Neural cell (in vitro differentiated cells): ENCODE data around the gene PHLDB1. TPM values are rescaled to one million over a fixed set of nuclear protein-coding genes. Genes with fewer than 3 reads are reported as not detected.
A peak's percentile ranks its signal among the peaks of the same experiment; 100 is the strongest.

Experiments used
- H2AFZ ChIP-seq: fragments of 200-600, 300-800 bp; sonication (generic), shearing (Covaris generic); 2 replicates; pipeline ENCODE4 v1.6.0; 2014; ENCODE audit warnings: low read depth, mild to moderate bottlenecking, antibody characterized with exemption, low read length, moderate library complexity
- H3F3A ChIP-seq: fragments of 200-600 bp; shearing (Covaris generic); 2 replicates; pipeline ENCODE4 v1.6.1; 2016; ENCODE audit warnings: mild to moderate bottlenecking, moderate library complexity, mixed read lengths, antibody characterized with exemption, low read length; ENCODE audit not compliant: insufficient read depth, poor library complexity, severe bottlenecking
- H3K27ac ChIP-seq: fragments of 200-600, 300-800 bp; sonication (generic), shearing (Covaris generic); 2 replicates; pipeline ENCODE4 v1.5.1; 2014; ENCODE audit warnings: mild to moderate bottlenecking, low read length, moderate library complexity
- H3K27me3 ChIP-seq: fragments of 300-800, 200-600 bp; sonication (generic), shearing (Covaris generic); 2 replicates; pipeline ENCODE4 v1.6.0; 2014; ENCODE audit warnings: mild to moderate bottlenecking, low read depth, low read length, moderate library complexity; ENCODE audit not compliant: insufficient read depth
- H3K36me3 ChIP-seq: fragments of 300-800, 200-600 bp; sonication (generic), shearing (Covaris generic); 2 replicates; pipeline ENCODE4 v1.5.1; 2014; ENCODE audit warnings: mild to moderate bottlenecking, antibody characterized with exemption, low read length, moderate library complexity; ENCODE audit not compliant: insufficient read depth
- H3K4me2 ChIP-seq: fragments of 300-800, 200-600 bp; sonication (generic), shearing (Covaris generic); 2 replicates; pipeline ENCODE4 v1.6.0; 2014; ENCODE audit warnings: mild to moderate bottlenecking, low read length
- H3K4me3 ChIP-seq: fragments of 300-800, 200-600 bp; sonication (generic), shearing (Covaris generic); 2 replicates; pipeline ENCODE4 v1.5.1; 2014; ENCODE audit warnings: mild to moderate bottlenecking, low read length, moderate library complexity
- H3K79me2 ChIP-seq: fragments of 200-600 bp; shearing (Covaris generic); replicated peaks from 2 replicates; pipeline ENCODE4 v1.6.0; 2014; ENCODE audit warnings: mild to moderate bottlenecking, low read length, moderate library complexity; ENCODE audit not compliant: insufficient read depth
- H3K9ac ChIP-seq: fragments of 300-800, 200-600 bp; sonication (generic), shearing (Covaris generic); 2 replicates; pipeline ENCODE4 v1.6.1; 2016; ENCODE audit warnings: mild to moderate bottlenecking, low read length, mixed read lengths
- H3K9me2 ChIP-seq: fragments of 200-600 bp; shearing (Covaris generic); 2 replicates; pipeline ENCODE4 v1.6.1; 2016; ENCODE audit warnings: mild to moderate bottlenecking, low read length, mixed read lengths; ENCODE audit not compliant: insufficient read depth
- H3K9me3 ChIP-seq: fragments of 200-600, 300-800 bp; sonication (generic), shearing (Covaris generic); 2 replicates; pipeline ENCODE4 v1.6.1; 2016; ENCODE audit warnings: mild to moderate bottlenecking, mixed run types, low read length, moderate library complexity, mixed read lengths
- H4K20me1 ChIP-seq: fragments of 200-600 bp; shearing (Covaris generic); 2 replicates; pipeline ENCODE4 v1.6.1; 2016; ENCODE audit warnings: mild to moderate bottlenecking, mixed run types; ENCODE audit not compliant: insufficient read depth
- EP300 ChIP-seq: fragments of 450-650 bp; conservative IDR thresholded peaks from 2 replicates; pipeline ENCODE4 v1.6.1; 2014; ENCODE audit warnings: antibody characterized with exemption, mild to moderate bottlenecking, moderate library complexity; ENCODE audit not compliant: poor library complexity, severe bottlenecking
- EZH2 ChIP-seq: fragments of 200-600, 300-800 bp; shearing (Covaris generic), sonication (generic); IDR thresholded peaks from 2 replicates; pipeline ENCODE4 v1.6.1; 2014; ENCODE audit warnings: antibody characterized with exemption, low read length, borderline replicate concordance, mild to moderate bottlenecking; ENCODE audit not compliant: insufficient read depth, poor library complexity, severe bottlenecking
- MXI1 ChIP-seq: fragments of 450-650 bp; conservative IDR thresholded peaks from 2 replicates; pipeline ENCODE4 v1.6.1; 2014; ENCODE audit warnings: antibody characterized with exemption, mild to moderate bottlenecking; ENCODE audit not compliant: poor library complexity, severe bottlenecking
- POLR2AphosphoS5 ChIP-seq: IDR thresholded peaks from 2 replicates; pipeline ENCODE4 v1.6.1; 2012
- RAD21 ChIP-seq: fragments of 450-650 bp; conservative IDR thresholded peaks from 2 replicates; pipeline ENCODE4 v1.6.1; 2014; ENCODE audit warnings: antibody characterized with exemption, mild to moderate bottlenecking, moderate library complexity
- SMC3 ChIP-seq: fragments of 450-650 bp; conservative IDR thresholded peaks from 2 replicates; pipeline ENCODE4 v1.6.1; 2014; ENCODE audit warnings: antibody characterized with exemption, mild to moderate bottlenecking, moderate library complexity; ENCODE audit not compliant: poor library complexity
- TAF1 ChIP-seq: IDR thresholded peaks from 2 replicates; pipeline ENCODE4 v1.6.1; 2012; ENCODE audit warnings: low read depth
- polyA plus RNA-seq: library from polyadenylated mRNA; depleted of rRNA; stranded (reverse); fragments of >200 nt; gene quantifications from 2 replicates; pipeline ENCODE4 v1.2.3, GENCODE V29; 2014
- TF ChIP-seq, protein P1 (sequence below): fragments of 450-650 bp; IDR thresholded peaks from 2 replicates; pipeline ENCODE4 v1.5.1; 2014; ENCODE audit warnings: antibody characterized with exemption, mild to moderate bottlenecking, moderate library complexity; ENCODE audit not compliant: poor library complexity, severe bottlenecking
- TF ChIP-seq, protein P2 (sequence below): IDR thresholded peaks from 2 replicates; pipeline ENCODE4 v1.6.1; 2012; ENCODE audit warnings: borderline replicate concordance

PHLDB1 gene
- polyA plus RNA-seq, 1 donor from 2014 or later: 114 TPM

DNA sequence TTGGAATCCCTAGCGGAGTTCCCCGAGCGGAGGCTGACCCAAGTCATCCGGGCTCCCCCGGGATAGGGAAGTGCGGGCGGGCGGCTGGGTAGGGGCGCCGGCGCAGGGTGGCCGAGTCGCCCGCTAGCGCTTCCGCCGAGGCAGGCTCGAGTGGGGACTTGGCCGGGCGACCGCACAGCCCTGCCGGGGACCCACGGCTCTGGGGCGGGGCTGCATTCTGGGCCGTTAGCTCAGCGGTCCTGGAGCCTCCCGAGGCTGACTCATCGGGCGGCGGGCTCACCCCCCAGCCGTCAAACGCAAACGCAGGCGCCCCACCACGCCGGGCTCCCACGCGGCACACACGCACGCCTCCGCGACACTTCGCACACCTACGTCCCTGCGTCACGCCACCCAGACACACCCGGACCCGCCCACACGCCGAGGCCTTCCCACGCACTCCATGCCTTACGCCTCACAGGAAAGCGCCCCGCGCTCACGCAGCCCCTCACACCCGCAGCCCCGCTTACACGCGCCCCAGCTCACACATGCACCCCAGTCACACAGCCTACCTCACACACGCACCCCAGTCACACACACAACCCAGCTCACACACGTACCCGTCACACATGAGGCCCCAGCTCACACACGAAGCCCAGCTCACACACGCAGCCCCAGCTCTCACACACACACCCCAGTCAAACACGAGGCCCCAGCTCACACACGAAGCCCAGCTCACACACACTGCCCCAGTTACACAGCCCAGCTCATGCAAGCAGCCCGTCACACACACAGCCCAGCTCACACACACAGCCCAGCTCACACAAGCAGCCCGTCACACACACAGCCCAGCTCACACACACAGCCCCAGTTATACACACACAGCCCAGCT, 1.2 kb downstream of the PHLDB1 start:
- Histone ChIP-seq H3K27me3 (peaks cover 48% of the 10 kb centered on the region), H3K36me3 (no peaks in the 10 kb centered on the region), H3K9me3 (no peaks in the 10 kb centered on the region), H2AFZ (no peak overlapping the region), H3F3A (no peaks in the 10 kb centered on the region), H3K27ac (no peak overlapping the region), H3K4me2 (no peak overlapping the region), H3K79me2 (no peaks in the 10 kb centered on the region), H3K9ac (no peak overlapping the region), H4K20me1 (no peaks in the 10 kb centered on the region), H3K4me3 (peak overlapping the region; percentile 47), H3K9me2 (no peaks in the 10 kb centered on the region)
- TF ChIP-seq RAD21 (no peak), SMC3 (no peak), EP300 (no peak), TAF1 (no peak), EZH2 (no peak), POLR2AphosphoS5 (no peak), MXI1 (no peak)
- TF ChIP-seq, protein P1, sequence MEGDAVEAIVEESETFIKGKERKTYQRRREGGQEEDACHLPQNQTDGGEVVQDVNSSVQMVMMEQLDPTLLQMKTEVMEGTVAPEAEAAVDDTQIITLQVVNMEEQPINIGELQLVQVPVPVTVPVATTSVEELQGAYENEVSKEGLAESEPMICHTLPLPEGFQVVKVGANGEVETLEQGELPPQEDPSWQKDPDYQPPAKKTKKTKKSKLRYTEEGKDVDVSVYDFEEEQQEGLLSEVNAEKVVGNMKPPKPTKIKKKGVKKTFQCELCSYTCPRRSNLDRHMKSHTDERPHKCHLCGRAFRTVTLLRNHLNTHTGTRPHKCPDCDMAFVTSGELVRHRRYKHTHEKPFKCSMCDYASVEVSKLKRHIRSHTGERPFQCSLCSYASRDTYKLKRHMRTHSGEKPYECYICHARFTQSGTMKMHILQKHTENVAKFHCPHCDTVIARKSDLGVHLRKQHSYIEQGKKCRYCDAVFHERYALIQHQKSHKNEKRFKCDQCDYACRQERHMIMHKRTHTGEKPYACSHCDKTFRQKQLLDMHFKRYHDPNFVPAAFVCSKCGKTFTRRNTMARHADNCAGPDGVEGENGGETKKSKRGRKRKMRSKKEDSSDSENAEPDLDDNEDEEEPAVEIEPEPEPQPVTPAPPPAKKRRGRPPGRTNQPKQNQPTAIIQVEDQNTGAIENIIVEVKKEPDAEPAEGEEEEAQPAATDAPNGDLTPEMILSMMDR: no peak
- TF ChIP-seq, protein P2, sequence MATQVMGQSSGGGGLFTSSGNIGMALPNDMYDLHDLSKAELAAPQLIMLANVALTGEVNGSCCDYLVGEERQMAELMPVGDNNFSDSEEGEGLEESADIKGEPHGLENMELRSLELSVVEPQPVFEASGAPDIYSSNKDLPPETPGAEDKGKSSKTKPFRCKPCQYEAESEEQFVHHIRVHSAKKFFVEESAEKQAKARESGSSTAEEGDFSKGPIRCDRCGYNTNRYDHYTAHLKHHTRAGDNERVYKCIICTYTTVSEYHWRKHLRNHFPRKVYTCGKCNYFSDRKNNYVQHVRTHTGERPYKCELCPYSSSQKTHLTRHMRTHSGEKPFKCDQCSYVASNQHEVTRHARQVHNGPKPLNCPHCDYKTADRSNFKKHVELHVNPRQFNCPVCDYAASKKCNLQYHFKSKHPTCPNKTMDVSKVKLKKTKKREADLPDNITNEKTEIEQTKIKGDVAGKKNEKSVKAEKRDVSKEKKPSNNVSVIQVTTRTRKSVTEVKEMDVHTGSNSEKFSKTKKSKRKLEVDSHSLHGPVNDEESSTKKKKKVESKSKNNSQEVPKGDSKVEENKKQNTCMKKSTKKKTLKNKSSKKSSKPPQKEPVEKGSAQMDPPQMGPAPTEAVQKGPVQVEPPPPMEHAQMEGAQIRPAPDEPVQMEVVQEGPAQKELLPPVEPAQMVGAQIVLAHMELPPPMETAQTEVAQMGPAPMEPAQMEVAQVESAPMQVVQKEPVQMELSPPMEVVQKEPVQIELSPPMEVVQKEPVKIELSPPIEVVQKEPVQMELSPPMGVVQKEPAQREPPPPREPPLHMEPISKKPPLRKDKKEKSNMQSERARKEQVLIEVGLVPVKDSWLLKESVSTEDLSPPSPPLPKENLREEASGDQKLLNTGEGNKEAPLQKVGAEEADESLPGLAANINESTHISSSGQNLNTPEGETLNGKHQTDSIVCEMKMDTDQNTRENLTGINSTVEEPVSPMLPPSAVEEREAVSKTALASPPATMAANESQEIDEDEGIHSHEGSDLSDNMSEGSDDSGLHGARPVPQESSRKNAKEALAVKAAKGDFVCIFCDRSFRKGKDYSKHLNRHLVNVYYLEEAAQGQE: no peak

DNA sequence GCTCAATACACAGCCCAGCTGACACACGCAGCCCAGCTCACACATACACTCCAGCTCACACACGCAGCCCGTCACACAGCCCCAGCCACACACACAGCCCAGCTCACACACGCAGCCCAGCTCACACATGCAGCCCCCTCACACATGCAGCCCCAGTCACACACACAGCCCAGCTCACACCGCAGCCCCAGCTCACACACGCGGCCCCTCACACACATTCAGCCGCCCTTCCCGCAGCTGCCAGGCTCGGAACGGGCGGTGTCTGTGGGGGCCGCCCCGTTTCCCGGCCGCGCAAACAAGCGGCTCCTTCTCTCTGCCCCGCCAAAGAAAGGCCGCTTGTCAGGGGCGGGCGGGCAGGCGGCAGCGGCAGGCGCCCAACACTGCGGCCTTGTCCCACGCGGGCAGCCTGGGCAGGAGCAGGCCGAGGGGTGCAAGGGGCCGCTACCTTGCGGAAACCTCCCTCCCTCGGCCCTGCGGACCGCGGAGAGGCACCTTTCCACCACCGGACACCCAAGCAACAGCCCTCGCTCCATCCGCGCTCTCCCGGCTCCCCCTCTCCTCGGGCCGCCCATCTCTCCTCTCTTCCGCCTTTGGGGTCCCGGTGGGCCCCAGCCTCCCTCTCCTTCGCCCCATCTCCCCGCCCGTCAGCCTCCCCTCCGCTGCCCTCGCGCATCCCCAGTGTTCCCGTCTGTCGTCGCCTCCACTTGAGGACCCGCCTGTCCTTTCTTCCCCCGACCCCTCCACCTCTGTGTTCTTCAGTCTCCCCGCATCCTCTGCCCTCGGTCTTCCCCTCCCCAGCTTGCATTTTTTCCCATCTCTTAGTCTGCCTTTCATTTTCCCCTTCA, 2.2 kb downstream of the PHLDB1 start:
- no peaks in the 10 kb centered on the region for H4K20me1 ChIP-seq
- H3K4me2 ChIP-seq: no peak overlapping the region
- peaks cover 48% of the 10 kb centered on the region for H3K27me3 ChIP-seq
- H3K27ac ChIP-seq: no peak overlapping the region
- H3K4me3 ChIP-seq: peak overlapping the region; percentile 13
- no peak overlapping the region for H2AFZ ChIP-seq
- no peak for TF ChIP-seq RAD21
- TF ChIP-seq EP300: no peak
- TF ChIP-seq POLR2AphosphoS5: no peak
- no peak for TF ChIP-seq SMC3
- TF ChIP-seq EZH2: no peak
- no peak for TF ChIP-seq MXI1
- TF ChIP-seq, protein P2: no peak
- TF ChIP-seq, protein P1: no peak
- TF ChIP-seq TAF1: no peak
- H3K9me2 ChIP-seq: no peaks in the 10 kb centered on the region
- no peaks in the 10 kb centered on the region for H3K79me2 ChIP-seq
- H3K9ac ChIP-seq: no peak overlapping the region
- H3F3A ChIP-seq: no peaks in the 10 kb centered on the region
- H3K9me3 ChIP-seq: no peaks in the 10 kb centered on the region
- H3K36me3 ChIP-seq: no peaks in the 10 kb centered on the region
